Endodermal cell (in vitro differentiated cells): ENCODE data around the gene USP24. TPM values are rescaled to one million over a fixed set of nuclear protein-coding genes. Genes with fewer than 3 reads are reported as not detected.

Source experiments
- DNase-seq: peaks from one replicate; pipeline ENCODE4 v3.0.0-alpha.2; 2017
- H3K27ac ChIP-seq: 2 replicates; pipeline ENCODE4 v1.5.1; 2013; ENCODE audit warnings: mild to moderate bottlenecking, low read depth, low read length, moderate library complexity
- H3K27me3 ChIP-seq: 2 replicates; pipeline ENCODE4 v1.6.1; 2013; ENCODE audit warnings: mild to moderate bottlenecking, low read length, moderate library complexity; ENCODE audit not compliant: insufficient read depth, control insufficient read depth, poor library complexity, severe bottlenecking
- H3K36me3 ChIP-seq: 2 replicates; pipeline ENCODE4 v1.7.0; 2013; ENCODE audit warnings: mild to moderate bottlenecking, low read length, moderate library complexity; ENCODE audit not compliant: control insufficient read depth, insufficient read depth
- H3K4me1 ChIP-seq: one replicate; pipeline ENCODE4 v1.7.0; 2013; ENCODE audit warnings: low read length; ENCODE audit not compliant: control insufficient read depth, insufficient read depth
- H3K4me3 ChIP-seq: 2 replicates; pipeline ENCODE4 v1.5.1; 2013; ENCODE audit warnings: mild to moderate bottlenecking, low read length, moderate library complexity
- H3K9ac ChIP-seq: 2 replicates; pipeline ENCODE4 v1.6.1; 2013; ENCODE audit warnings: mild to moderate bottlenecking, low read length, moderate library complexity; ENCODE audit not compliant: poor library complexity, severe bottlenecking; ENCODE audit errors: extremely low read depth
- H3K9me3 ChIP-seq: 2 replicates; pipeline ENCODE4 v1.6.1; 2013; ENCODE audit warnings: mild to moderate bottlenecking, low read length, moderate library complexity; ENCODE audit not compliant: control insufficient read depth
- H3K27ac Mint-ChIP-seq: 2 replicates; pipeline ENCODE4 v1.8.0; 2020; ENCODE audit warnings: mixed read lengths
- H3K27me3 Mint-ChIP-seq: 2 replicates; pipeline ENCODE4 v1.8.0; 2021; ENCODE audit warnings: mild to moderate bottlenecking, mixed read lengths; ENCODE audit not compliant: insufficient read depth
- H3K36me3 Mint-ChIP-seq: 2 replicates; pipeline ENCODE4 v1.8.0; 2020; ENCODE audit warnings: low read depth, mixed read lengths
- H3K4me1 Mint-ChIP-seq: 2 replicates; pipeline ENCODE4 v1.8.0; 2020; ENCODE audit warnings: mixed read lengths
- H3K4me3 Mint-ChIP-seq: 2 replicates; pipeline ENCODE4 v1.8.0; 2020; ENCODE audit warnings: mild to moderate bottlenecking, moderate library complexity, mixed read lengths
- H3K9me3 Mint-ChIP-seq: 2 replicates; pipeline ENCODE4 v1.8.0; 2020; ENCODE audit warnings: mild to moderate bottlenecking, mixed read lengths
- CTCF ChIP-seq: fragments of 200-600 bp; sonication (generic); conservative IDR thresholded peaks from 2 replicates; pipeline ENCODE4 v1.5.0; 2021; ENCODE audit warnings: antibody characterized with exemption, mild to moderate bottlenecking
- WGBS, 2 experiments: methylation state at CpG; one replicate each; pipeline versions ENCODE4 v1.1.5 to v1.1.7; 2013; ENCODE audit warnings: missing lambda C conversion rate in 2 of 2, mixed read lengths in 1 of 2; ENCODE audit not compliant: insufficient coverage in 1 of 2, insufficient read length in 1 of 2; 5-methylcytosine and 5-hydroxymethylcytosine counted together
- total RNA-seq, 2 donors: library from RNA; stranded (reverse); fragmentation: NEBNext Ultra II Directional in 1 of 2; extraction: Animal tissue kit (Norgen Biotek cat#: 25700) in 1 of 2; gene quantifications; 2 replicates in 1 of 2; 3 replicates in 1 of 2; pipeline ENCODE4 v1.2.1, GENCODE V29; 2021

The USP24 gene
- total RNA-seq, 2 donors from 2014 or later: 68.2 to 71.5 TPM

GRCh38 chr1:55062801-55063576 lies 152.2 kb downstream of the USP24 start:
- H3K9me3 Mint-ChIP-seq: no peaks in the 10 kb centered on the region
- H3K4me3 Mint-ChIP-seq: no peak overlapping the region
- peaks cover 26% of the 10 kb centered on the region for H3K36me3 ChIP-seq
- no peaks in the 10 kb centered on the region for H3K4me1 Mint-ChIP-seq
- no peak for TF ChIP-seq CTCF
- DNase-seq: no peak
- no peak overlapping the region for H3K4me3 ChIP-seq
- no peaks in the 10 kb centered on the region for H3K4me1 ChIP-seq
- no peak overlapping the region for H3K27ac Mint-ChIP-seq
- H3K9me3 ChIP-seq: no peaks in the 10 kb centered on the region
- H3K36me3 Mint-ChIP-seq: peaks cover 63% of the 10 kb centered on the region
- H3K27ac ChIP-seq: no peak overlapping the region
- no peak overlapping the region for H3K9ac ChIP-seq
- H3K27me3 Mint-ChIP-seq: no peaks in the 10 kb centered on the region
- 94% methylated on average over 11 to 29 of the region's 29 CpGs for WGBS, 2 experiments
- H3K27me3 ChIP-seq: no peaks in the 10 kb centered on the region

DNA sequence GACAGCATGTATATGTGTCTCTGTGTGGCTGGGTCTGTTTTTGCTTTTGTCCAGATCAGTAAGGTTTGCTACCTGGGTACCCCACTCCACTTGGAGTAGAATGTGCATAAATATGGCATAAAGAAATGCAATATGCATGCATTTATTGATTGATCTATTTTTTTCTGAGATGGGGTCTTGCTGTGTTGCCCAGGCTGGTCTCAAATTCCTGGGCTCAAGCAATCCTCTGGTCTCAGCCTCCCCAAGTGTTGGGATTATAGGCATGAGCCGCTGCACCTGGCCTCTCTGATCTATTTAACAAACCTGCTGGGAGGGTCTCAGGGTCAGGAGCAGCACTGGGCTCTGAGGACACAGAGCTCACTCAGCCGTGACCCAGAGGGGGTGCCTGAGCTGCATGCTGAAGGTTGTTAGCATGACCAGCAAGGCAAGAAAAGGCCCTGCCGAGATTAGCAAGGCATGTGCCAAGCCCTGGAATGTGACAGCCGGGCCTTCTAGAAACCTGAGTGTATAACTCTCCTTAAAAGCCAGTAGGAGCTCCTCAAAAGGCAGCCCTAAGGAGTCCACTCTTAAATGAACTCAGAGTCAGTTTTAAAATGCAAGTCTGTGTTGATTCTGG lies 153.3 kb downstream of the USP24 start:
- Mint-ChIP-seq H3K36me3 (peaks cover 63% of the 10 kb centered on the region), H3K27me3 (no peaks in the 10 kb centered on the region), H3K9me3 (no peaks in the 10 kb centered on the region), H3K4me1 (no peaks in the 10 kb centered on the region), H3K27ac (no peak overlapping the region), H3K4me3 (no peak overlapping the region)
- Histone ChIP-seq H3K27ac (no peak overlapping the region), H3K4me1 (no peaks in the 10 kb centered on the region), H3K27me3 (no peaks in the 10 kb centered on the region), H3K4me3 (no peak overlapping the region), H3K36me3 (peaks cover 15% of the 10 kb centered on the region), H3K9me3 (no peaks in the 10 kb centered on the region), H3K9ac (no peak overlapping the region)
- no peak for DNase-seq
- 90 to 91% methylated on average over 4 of the region's 4 CpGs for WGBS, 2 experiments
- no peak for TF ChIP-seq CTCF

DNA sequence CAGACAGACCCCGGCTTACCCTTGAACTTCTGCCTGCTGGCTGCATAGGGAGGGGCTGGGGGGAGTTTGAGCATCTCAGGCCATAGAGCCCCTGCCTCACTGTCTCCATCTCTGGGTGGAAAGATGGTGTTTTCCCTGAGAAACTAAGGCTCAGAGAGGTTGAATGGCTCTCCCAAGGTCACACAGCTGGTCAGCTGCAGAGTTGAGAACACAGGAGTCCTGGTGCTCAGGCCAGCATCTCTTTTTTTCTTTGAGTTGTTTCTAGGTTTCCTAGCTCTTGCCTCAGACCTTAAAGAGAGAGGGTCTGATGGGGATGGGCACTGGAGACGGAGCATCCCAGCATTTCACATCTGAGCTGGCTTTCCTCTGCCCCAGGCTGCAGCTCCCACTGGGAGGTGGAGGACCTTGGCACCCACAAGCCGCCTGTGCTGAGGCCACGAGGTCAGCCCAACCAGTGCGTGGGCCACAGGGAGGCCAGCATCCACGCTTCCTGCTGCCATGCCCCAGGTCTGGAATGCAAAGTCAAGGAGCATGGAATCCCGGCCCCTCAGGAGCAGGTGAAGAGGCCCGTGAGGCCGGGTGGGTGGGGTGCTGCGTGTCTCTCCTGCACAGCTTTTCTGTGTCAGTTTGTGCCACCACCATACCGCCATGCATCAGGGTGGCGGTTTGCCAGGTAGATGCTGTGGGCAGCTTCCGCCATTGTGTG lies 154.0 kb downstream of the USP24 start:
- H3K27ac ChIP-seq: no peak overlapping the region
- Mint-ChIP-seq H3K27ac (no peak overlapping the region), H3K36me3 (peaks cover 62% of the 10 kb centered on the region), H3K4me3 (no peak overlapping the region), H3K4me1 (no peaks in the 10 kb centered on the region), H3K27me3 (no peaks in the 10 kb centered on the region), H3K9me3 (no peaks in the 10 kb centered on the region)
- no peak for DNase-seq
- H3K4me3 ChIP-seq: no peak overlapping the region
- H3K9me3 ChIP-seq: no peaks in the 10 kb centered on the region
- TF ChIP-seq CTCF: no peak
- no peaks in the 10 kb centered on the region for H3K27me3 ChIP-seq
- H3K36me3 ChIP-seq: peaks cover 8% of the 10 kb centered on the region
- no peak overlapping the region for H3K9ac ChIP-seq
- 88 to 97% methylated on average over 9 to 13 of the region's 13 CpGs for WGBS, 2 experiments
- H3K4me1 ChIP-seq: no peaks in the 10 kb centered on the region
